Measurements from ENCODE around the gene COG7. TPM values are rescaled to one million over a fixed set of nuclear protein-coding genes. Genes with fewer than 3 reads are reported as not detected.

Gene COG7
- total and polyA plus RNA-seq, 2 of the 13 experiments (the other 11 are each of a cell fraction or from before 2014, with no cell fraction given) = 12.6 to 54.5 TPM

GRCh38 chr16:23378921-23379320 is 74.1 kb downstream of the COG7 start:
- Histone ChIP-seq H3K4me3 (replicated peaks in 1 of 3; ENCODE audit: insufficient read depth in 1 of 3, low read depth in 2 of 3, low read length in 3 of 3) (no peak overlapping the region), H3K9me3 (ENCODE audit: low read length) (no peaks in the 10 kb centered on the region), H4K20me1 (ENCODE audit: insufficient read depth, low read length) (no peaks in the 10 kb centered on the region; the same call in 1 of the 2 replicates), H3K36me3 (replicated peaks in 1 of 2; ENCODE audit: control insufficient read depth in 1 of 2, insufficient read depth in 2 of 2, low read length in 2 of 2) (no peaks in the 10 kb centered on the region), H3K9ac (ENCODE audit: insufficient read depth, low read depth, low read length) (no peak overlapping the region), H2AFZ (ENCODE audit: low read length) (no peak overlapping the region), H3K27me3 (ENCODE audit: control insufficient read depth in 1 of 2, insufficient read depth in 2 of 2, low read length in 2 of 2) (peaks cover 3 to 14% of the 10 kb centered on the region in 2 experiments; a peak in 4 of 5 replicates), H3K4me1 (ENCODE audit: insufficient read depth, low read length) (no peaks in the 10 kb centered on the region), H3K79me2 (ENCODE audit: insufficient read depth, low read length) (no peaks in the 10 kb centered on the region), H3K4me2 (ENCODE audit: low read depth, low read length) (no peak overlapping the region), H3K27ac (ENCODE audit: extremely low read length, insufficient read depth, low read length) (no peak overlapping the region)
- 8% methylated on average over 5 of the region's 5 CpGs for WGBS (ENCODE audit: low lambda C conversion rate)
- ChIA-PET CTCF (ENCODE audit: low intra/inter-chr PET ratio, low total read pairs) (no interaction called here), POLR2A (no interaction called here)
- BruUV-seq (replicated peaks) = no TSS peak
- ATAC-seq (no peak; the same call in 2 of the 3 replicates), DNase-seq (ENCODE audit: low spot score) (no peak), FAIRE-seq (no peak)
- intact Hi-C loops (cut with micrococcal nuclease; ENCODE audit: unreplicated experiment) (no loop called here), in situ Hi-C loops (cut with HindIII; ENCODE audit: extremely low pct_ligation_motif_present, low pct_unique_long_range_greater_than_20kb) (no loop called here)
- 0 out of 2 replicates have a peak, but pooled peaks have one; percentile 26 for TF ChIP-seq NFRKB (IDR thresholded peaks at IDR 0.05)
- TF ChIP-seq SETDB1 (CRISPR knock-in tag; IDR thresholded peaks at IDR 0.05; ENCODE audit: borderline replicate concordance) = no peak
- 0 out of 2 replicates have a peak, but pooled peaks have one; percentile 21 for TF ChIP-seq ZBTB40 (IDR thresholded peaks at IDR 0.05)
- TF ChIP-seq ZBTB40 (CRISPR knock-in tag; IDR thresholded peaks at IDR 0.05) = no peak
- peak; percentile 41; the same call in 1 of the 2 replicates for TF ChIP-seq FOXA1 (IDR thresholded peaks at IDR 0.05)
- no peak for TF ChIP-seq FOXA1 (CRISPR knock-in tag; IDR thresholded peaks at IDR 0.05)
- peak; percentile 33; the same call in 1 of the 2 replicates for TF ChIP-seq ATF7 (IDR thresholded peaks at IDR 0.05)
- no peak for TF ChIP-seq ATF7 (CRISPR knock-in tag; IDR thresholded peaks at IDR 0.05)
- 0 out of 2 replicates have a peak, but pooled peaks have one; percentile 70 for TF ChIP-seq NBN (conservative IDR thresholded peaks at IDR 0.05)
- peak; percentile 74 for TF ChIP-seq PHB2 (IDR thresholded peaks at IDR 0.05; ENCODE audit: partially characterized antibody)
- peak; percentile 77; the same call in 1 of the 2 replicates for TF ChIP-seq NONO (IDR thresholded peaks at IDR 0.05)
- TF ChIP-seq NONO (CRISPR knock-in tag; conservative IDR thresholded peaks at IDR 0.05) = no peak
- TF ChIP-seq SOX6 (IDR thresholded peaks at IDR 0.05) = peak; percentile 44; the same call in 1 of the 2 replicates
- no peak for TF ChIP-seq SOX6 (CRISPR knock-in tag; IDR thresholded peaks at IDR 0.05)
- TF ChIP-seq IKZF1 (IDR thresholded peaks at IDR 0.05) = 0 out of 2 replicates have a peak, but pooled peaks have one; percentile 67
- no peak for TF ChIP-seq ZNF431 (CRISPR knock-in tag; IDR thresholded peaks at IDR 0.05; ENCODE audit: borderline replicate concordance, low read depth)
- TF ChIP-seq POGZ (CRISPR knock-in tag; IDR thresholded peaks at IDR 0.05) = no peak
- TF ChIP-seq CREM (IDR thresholded peaks at IDR 0.05) = no peak
- no peak for TF ChIP-seq CREM (CRISPR knock-in tag; IDR thresholded peaks at IDR 0.05)
- no peak for TF ChIP-seq ZNF570 (CRISPR knock-in tag; IDR thresholded peaks at IDR 0.05; ENCODE audit: borderline replicate concordance)

Data from HepG2 (cell line).